PC-3 (cell line): ENCODE data around the gene TSEN54.

ENCODE experiments used
- EZH2phosphoT487 ChIP-seq: fragments of 300-600 bp; sonication (generic); IDR thresholded peaks from 2 replicates; pipeline ENCODE4 v1.6.1; 2018; ENCODE audit warnings: mild to moderate bottlenecking, antibody characterized with exemption, low read length, borderline replicate concordance
- TF ChIP-seq, protein P1 (sequence below): fragments of 300-600 bp; sonication (generic); conservative IDR thresholded peaks from 2 replicates; pipeline ENCODE4 v1.5.1; 2017; ENCODE audit warnings: antibody characterized with exemption, low read depth, mild to moderate bottlenecking, low read length

DNA sequence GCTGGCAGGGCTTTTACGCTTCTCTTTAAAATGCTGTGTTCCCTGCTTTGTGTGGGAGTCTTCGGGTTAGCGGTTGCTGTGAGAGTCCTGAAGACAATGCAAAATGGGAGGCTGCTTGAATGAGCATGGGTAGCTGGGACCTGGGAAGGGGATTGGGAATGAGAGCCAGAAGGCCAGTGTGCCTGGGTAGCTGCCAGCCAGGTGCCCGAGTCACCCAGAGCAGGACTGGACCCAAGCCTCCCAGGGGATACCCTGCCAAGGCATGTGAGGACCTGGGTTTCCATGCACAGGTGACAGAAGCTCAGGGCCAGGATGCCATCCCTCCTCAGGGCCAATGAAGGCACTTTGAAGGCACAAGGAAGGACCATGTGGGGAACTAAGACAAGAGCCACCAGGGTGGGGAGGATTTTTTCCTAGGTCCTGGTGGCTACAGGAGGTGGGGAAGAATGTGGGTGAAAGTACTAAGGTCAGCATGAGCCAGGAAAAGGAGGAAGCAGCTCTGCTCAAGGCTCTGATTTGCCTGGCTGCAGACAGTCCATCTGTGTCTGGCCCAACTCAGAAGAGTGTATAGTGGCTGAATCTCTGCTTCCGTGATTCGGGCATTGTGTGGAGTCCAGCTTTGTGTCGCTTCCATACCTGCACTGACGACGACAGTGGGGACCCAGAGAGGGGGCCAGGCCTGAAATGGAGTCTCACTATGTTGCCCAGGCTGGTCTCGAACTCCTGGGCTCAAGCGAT lies 39.4 kb upstream of the TSEN54 start:
- TF ChIP-seq EZH2phosphoT487, result no peak
- TF ChIP-seq, protein P1, sequence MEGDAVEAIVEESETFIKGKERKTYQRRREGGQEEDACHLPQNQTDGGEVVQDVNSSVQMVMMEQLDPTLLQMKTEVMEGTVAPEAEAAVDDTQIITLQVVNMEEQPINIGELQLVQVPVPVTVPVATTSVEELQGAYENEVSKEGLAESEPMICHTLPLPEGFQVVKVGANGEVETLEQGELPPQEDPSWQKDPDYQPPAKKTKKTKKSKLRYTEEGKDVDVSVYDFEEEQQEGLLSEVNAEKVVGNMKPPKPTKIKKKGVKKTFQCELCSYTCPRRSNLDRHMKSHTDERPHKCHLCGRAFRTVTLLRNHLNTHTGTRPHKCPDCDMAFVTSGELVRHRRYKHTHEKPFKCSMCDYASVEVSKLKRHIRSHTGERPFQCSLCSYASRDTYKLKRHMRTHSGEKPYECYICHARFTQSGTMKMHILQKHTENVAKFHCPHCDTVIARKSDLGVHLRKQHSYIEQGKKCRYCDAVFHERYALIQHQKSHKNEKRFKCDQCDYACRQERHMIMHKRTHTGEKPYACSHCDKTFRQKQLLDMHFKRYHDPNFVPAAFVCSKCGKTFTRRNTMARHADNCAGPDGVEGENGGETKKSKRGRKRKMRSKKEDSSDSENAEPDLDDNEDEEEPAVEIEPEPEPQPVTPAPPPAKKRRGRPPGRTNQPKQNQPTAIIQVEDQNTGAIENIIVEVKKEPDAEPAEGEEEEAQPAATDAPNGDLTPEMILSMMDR, result no peak
